Coronary artery (tissue), 2 donors: ENCODE results near the gene CHTF18.
"Not testable (repeated sequence)": the region's sequence is repeated elsewhere in the genome, so short reads cannot be mapped to it uniquely, and the experiment has no call there.

Experiments
- DNase-seq: peaks from one replicate; pipeline ENCODE4 v3.0.0-alpha.2; 2017; ENCODE audit warnings: low spot score
- H3K27ac ChIP-seq, 2 donors: fragments of 200-600 bp; sonication (generic); one replicate each; pipeline ENCODE4 v1.5.1; 2016 to 2019
- H3K4me3 ChIP-seq: fragments of 200-600 bp; sonication (generic); 2 replicates; pipeline ENCODE4 v1.5.1; 2016; ENCODE audit warnings: mild to moderate bottlenecking, moderate library complexity
- TF ChIP-seq, protein P1 (sequence below): fragments of 200-600 bp; sonication (generic); IDR thresholded peaks from one replicate; pipeline ENCODE4 v1.5.1; 2019; ENCODE audit warnings: antibody characterized with exemption

Gene CHTF18

DNA sequence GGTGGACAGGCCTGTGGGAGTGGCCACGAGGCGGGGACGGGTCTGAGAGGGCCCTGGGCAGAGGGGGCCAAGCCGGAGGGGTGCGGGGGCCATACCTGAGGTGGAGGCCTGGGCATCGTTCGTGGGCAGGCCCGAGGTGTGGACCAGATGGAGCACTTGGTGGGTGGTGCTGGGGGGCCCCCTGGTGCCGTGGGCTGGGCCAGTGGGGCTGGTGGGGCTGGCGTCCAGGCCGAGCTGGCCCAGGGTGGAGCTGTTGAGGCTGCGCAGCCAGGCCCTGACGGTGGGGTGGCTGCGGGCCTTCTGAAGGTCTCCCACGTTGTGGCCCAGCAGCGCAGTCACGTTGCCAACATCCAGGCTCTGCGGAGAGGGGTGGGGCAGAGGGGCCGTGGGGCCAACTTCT is 18.5 kb upstream of the CHTF18 start:
- Histone ChIP-seq H3K27ac (no peak overlapping the region), H3K4me3 (no peak overlapping the region)
- no peak for DNase-seq
- TF ChIP-seq, protein P1, sequence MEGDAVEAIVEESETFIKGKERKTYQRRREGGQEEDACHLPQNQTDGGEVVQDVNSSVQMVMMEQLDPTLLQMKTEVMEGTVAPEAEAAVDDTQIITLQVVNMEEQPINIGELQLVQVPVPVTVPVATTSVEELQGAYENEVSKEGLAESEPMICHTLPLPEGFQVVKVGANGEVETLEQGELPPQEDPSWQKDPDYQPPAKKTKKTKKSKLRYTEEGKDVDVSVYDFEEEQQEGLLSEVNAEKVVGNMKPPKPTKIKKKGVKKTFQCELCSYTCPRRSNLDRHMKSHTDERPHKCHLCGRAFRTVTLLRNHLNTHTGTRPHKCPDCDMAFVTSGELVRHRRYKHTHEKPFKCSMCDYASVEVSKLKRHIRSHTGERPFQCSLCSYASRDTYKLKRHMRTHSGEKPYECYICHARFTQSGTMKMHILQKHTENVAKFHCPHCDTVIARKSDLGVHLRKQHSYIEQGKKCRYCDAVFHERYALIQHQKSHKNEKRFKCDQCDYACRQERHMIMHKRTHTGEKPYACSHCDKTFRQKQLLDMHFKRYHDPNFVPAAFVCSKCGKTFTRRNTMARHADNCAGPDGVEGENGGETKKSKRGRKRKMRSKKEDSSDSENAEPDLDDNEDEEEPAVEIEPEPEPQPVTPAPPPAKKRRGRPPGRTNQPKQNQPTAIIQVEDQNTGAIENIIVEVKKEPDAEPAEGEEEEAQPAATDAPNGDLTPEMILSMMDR = no peak

DNA sequence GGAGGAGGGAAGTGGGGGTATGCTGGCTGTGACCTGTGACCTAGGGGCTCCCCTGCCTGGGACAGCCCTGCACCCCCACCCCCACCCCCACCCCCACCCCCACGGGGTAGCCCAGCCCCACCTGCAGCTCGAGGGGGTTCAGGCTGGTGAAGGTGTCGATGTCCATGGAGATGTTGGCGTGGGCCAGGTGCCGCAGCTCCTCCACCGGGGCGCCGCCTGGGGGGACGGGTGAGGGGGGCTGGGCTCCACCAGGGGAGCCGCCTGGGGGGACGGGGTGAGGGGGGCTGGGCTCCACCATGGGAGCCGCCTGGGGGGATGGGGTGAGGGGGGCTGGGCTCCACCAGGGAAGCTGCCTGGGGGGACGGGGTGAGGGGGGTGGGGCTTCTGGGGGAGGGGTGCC is 18.0 kb upstream of the CHTF18 start:
- DNase-seq = no peak
- Histone ChIP-seq H3K4me3 (no peak overlapping the region), H3K27ac (no peak overlapping the region)
- TF ChIP-seq, protein P1 = no peak

DNA sequence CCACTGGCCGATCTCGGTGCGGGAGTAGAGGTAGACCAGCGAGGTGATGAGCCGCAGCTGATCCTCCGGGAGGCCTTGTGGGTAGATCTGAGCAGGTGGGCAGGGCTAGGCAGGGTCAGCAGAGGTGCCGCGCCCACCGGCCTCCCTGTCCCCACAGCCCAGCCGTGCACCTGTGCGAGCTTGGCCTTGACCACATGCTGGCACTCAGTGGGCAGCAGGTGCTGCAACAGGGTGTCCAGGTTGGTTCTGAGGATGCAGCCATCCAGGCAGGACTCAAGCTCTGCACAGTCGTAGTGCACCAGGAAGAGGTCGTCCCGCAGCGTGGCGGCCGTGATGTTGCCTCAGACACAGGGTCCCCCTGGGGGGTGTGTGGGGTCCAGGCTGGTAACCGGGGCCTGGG is 15.5 kb upstream of the CHTF18 start:
- no peak overlapping the region for H3K27ac ChIP-seq
- TF ChIP-seq, protein P1 = no peak
- H3K4me3 ChIP-seq = no peak overlapping the region
- no peak for DNase-seq

DNA sequence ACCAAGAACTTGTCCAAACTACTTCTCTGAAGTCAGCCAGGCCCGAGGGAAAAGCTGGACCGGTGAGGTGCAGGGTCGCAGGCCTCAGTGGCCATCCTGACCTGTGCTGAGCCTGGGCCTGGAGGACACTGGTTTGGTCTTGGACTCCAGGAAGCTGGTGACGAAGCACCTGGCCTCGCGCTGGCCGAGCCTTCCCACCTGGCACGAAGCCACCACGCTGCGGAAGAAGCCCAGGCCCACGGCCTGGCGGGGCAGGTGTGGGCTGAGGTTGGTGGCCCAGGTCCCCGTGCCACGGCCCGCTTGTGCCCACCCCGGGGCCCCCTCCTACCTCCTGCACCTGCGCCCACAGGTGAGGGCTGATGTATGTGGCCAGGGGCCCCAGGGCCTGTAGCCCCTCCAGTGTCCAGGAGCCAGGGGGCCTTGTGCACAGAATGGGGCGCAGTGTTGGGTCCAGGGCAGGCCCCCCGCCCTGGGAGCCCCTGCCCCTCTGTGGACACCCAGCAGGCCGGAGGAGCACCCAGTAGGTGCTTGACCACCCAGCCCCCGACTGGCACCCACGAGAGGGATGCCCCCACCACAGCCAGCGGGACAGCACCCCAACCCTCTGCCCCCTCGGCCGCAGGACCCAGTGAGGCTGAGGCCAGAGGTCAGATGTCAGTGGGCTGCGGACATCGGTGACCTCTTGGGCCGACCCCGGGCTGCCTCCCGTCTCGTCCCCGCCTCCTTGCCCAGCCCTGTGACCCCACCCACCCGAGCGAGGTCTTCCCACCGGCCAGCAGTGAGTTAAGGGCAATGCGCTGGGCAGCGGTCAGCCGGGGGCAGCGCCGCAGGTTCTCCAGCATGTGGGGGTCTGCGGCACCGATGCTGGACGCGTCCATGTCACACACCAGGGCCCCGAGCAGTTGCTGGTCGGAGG is 14.1 kb upstream of the CHTF18 start:
- TF ChIP-seq, protein P1 = no peak
- Histone ChIP-seq H3K27ac (no peak overlapping the region), H3K4me3 (no peak overlapping the region)
- no peak for DNase-seq

DNA sequence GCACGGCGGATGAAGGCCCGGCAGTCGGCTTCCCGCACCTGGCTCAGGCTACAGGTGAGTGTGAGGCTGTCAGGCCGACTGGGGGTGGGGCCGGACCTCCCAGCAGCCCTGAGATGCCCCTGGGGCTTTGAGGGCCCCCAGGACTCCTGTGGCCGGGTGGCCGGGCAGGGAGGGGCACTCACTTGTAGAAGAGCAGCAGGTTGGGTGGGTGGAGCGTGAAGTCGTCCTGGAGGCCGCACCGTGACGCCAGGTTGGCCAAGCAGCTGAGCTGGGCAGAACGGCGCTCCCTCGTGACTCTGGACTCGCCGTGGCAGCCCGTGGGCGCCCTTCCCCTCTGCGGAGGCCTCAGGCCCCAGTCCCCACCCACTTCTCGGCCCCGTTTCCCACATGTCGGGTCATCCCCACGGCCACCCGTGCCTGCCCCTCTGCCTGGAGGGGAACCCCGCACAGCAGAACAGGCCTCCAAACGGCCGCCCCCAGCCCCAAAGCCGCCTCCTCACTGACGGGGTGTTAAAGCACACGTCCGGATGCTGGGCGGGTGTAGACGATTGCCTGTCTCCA is 13.1 kb upstream of the CHTF18 start:
- no peak for DNase-seq
- TF ChIP-seq, protein P1 = no peak

DNA sequence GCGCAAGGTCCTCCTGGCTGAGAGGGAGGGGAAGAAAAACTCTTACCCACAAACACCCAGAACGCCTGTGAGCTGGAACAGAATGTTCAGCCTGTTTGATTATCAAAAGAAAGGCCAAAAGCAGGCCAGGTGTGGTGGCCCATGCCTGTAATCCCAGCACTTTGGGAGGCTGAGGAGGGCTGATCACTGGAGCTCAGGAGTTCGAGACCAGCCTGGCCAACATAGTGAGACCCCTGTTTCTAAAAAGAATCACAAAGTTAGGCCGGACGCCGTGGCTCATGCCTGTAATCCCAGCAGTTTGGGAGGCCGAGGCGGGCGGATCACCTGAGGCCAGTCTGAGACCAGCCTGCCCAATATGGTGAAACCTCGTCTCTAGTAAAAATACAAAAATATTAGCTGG is 12.1 kb upstream of the CHTF18 start:
- not testable (repeated sequence) for H3K27ac ChIP-seq, DNase-seq, H3K4me3 ChIP-seq

More for the DNA sequence above, 13.1 kb upstream of the CHTF18 start:
- no peak overlapping the region for H3K4me3 ChIP-seq
- no peak overlapping the region for H3K27ac ChIP-seq

DNA sequence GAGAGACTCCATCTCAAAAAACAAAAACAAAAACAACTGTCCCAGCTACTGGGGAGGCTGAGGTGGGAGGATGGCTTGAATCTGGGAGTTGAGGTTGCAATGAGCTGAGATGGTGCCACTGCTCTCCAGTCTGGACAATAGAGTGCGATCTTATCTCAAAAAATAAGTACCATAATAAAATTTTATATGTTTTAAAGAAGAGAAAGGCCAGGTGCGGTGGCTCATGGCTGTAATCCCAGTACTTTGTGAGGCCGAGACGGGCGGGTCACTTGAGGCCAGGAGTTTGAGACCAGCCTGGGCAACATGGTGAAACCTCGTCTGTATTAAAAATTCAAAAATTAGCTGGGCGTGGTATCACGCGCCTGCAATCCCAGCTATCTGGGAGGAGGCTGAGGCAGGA is 11.6 kb upstream of the CHTF18 start:
- TF ChIP-seq, protein P1 = no peak
- no peak overlapping the region for H3K27ac ChIP-seq
- no peak for DNase-seq
- no peak overlapping the region for H3K4me3 ChIP-seq
